Measurements from ENCODE around the gene ICE1.
"Not testable (repeated sequence)": the region's sequence is repeated elsewhere in the genome, so short reads cannot be mapped to it uniquely, and the experiment has no call there.

The ICE1 gene

GRCh38 chr5:5492934-5493271 lies 70.4 kb downstream of the ICE1 start:
- not testable (repeated sequence) for DNase-seq (ENCODE audit: low spot score)

GRCh38 chr5:5494489-5495402 lies 72.3 kb downstream of the ICE1 start:
- peak; percentile 64 for DNase-seq (ENCODE audit: low spot score)

- peak; percentile 77 for DNase-seq (ENCODE audit: low spot score)
Measured at GRCh38 chr5:5497152-5497788, 74.8 kb downstream of the ICE1 start.

- DNase-seq (ENCODE audit: low spot score) = no peak
Measured at GRCh38 chr5:5499442-5499841, 77.0 kb downstream of the ICE1 start.

- no peak for DNase-seq (ENCODE audit: low spot score)
Measured at GRCh38 chr5:5504325-5504724, 81.8 kb downstream of the ICE1 start.

GRCh38 chr5:5505815-5506214 lies 83.3 kb downstream of the ICE1 start:
- no peak for DNase-seq (ENCODE audit: low spot score)

- DNase-seq (ENCODE audit: low spot score) = no peak
Measured at GRCh38 chr5:5508391-5508790, 85.9 kb downstream of the ICE1 start.

- DNase-seq (ENCODE audit: low spot score) = no peak
Measured at GRCh38 chr5:5511904-5512416, 89.5 kb downstream of the ICE1 start.

- no peak for DNase-seq (ENCODE audit: low spot score)
Measured at GRCh38 chr5:5512543-5512942, 90.1 kb downstream of the ICE1 start.

GRCh38 chr5:5520622-5521021 lies 98.1 kb downstream of the ICE1 start:
- not testable (repeated sequence) for DNase-seq (ENCODE audit: low spot score)

- no peak for DNase-seq (ENCODE audit: low spot score)
Measured at GRCh38 chr5:5521029-5521428, 98.6 kb downstream of the ICE1 start.

- DNase-seq (ENCODE audit: low spot score) = no peak
Measured at GRCh38 chr5:5521478-5521877, 99.0 kb downstream of the ICE1 start.

- DNase-seq (ENCODE audit: low spot score) = no peak
Measured at GRCh38 chr5:5522336-5522735, 99.9 kb downstream of the ICE1 start.

GRCh38 chr5:5523066-5523505 lies 100.6 kb downstream of the ICE1 start:
- DNase-seq (ENCODE audit: low spot score) = no peak

GRCh38 chr5:5524327-5524726 lies 101.8 kb downstream of the ICE1 start:
- DNase-seq (ENCODE audit: low spot score) = no peak

- no peak for DNase-seq (ENCODE audit: low spot score)
Measured at GRCh38 chr5:5531371-5531770, 108.9 kb downstream of the ICE1 start.

- no peak for DNase-seq (ENCODE audit: low spot score)
Measured at GRCh38 chr5:5532306-5533076, 110.0 kb downstream of the ICE1 start.

- DNase-seq (ENCODE audit: low spot score) = no peak
Measured at GRCh38 chr5:5533927-5534326, 111.5 kb downstream of the ICE1 start.

- no peak for DNase-seq (ENCODE audit: low spot score)
Measured at GRCh38 chr5:5534333-5534732, 111.9 kb downstream of the ICE1 start.

GRCh38 chr5:5536871-5537270 lies 114.4 kb downstream of the ICE1 start:
- DNase-seq (ENCODE audit: low spot score) = no peak

GRCh38 chr5:5537426-5537825 lies 114.9 kb downstream of the ICE1 start:
- DNase-seq (ENCODE audit: low spot score) = no peak

GRCh38 chr5:5539590-5539989 lies 117.1 kb downstream of the ICE1 start:
- DNase-seq (ENCODE audit: low spot score) = no peak
